Pancreas (tissue), 10 donors: ENCODE data around the gene OR2AG2. TPM values are rescaled to one million over a fixed set of nuclear protein-coding genes. Genes with fewer than 3 reads are reported as not detected.

Experiments used
- ATAC-seq, 4 donors: fragments of 200-7000 bp; cut with Tn5 transposase; one replicate each; pipeline versions ENCODE4 v1.8.0 to v1.9.1; 2020; ENCODE audit warnings: mild to moderate bottlenecking in 4 of 4, moderate library complexity in 4 of 4
- DNase-seq, 6 donors: peaks; one replicate each; pipeline ENCODE4 v3.0.0-alpha.2; 2020
- FAIRE-seq: peaks from 2 replicates; lab custom pipeline; 2012; peaks lifted over from hg19 to GRCh38; lab: Jason Lieb, UNC
- H3K27ac ChIP-seq, 4 donors: fragments of 200-600 bp; sonication (generic); 1 replicate in 3 of 4; 2 replicates in 1 of 4; pipeline versions ENCODE4 v1.5.0 to v1.8.0; 2020
- H3K27me3 ChIP-seq, 4 donors: fragments of 200-600 bp; one replicate each; pipeline ENCODE4 v1.8.0; 2021
- H3K36me3 ChIP-seq, 3 donors: fragments of 200-600 bp; sonication (generic) in 1 of 3; one replicate each; pipeline versions ENCODE4 v1.5.0 to v1.8.0; 2020 to 2021
- H3K4me1 ChIP-seq, 3 donors: fragments of 200-600 bp; one replicate each; pipeline ENCODE4 v1.8.0; 2021
- H3K4me3 ChIP-seq, 4 donors: fragments of 200-600 bp; sonication (generic) in 2 of 4; one replicate each; pipeline versions ENCODE4 v1.5.0 to v1.8.0; 2020 to 2021
- H3K9me3 ChIP-seq, 4 donors: fragments of 200-600 bp; one replicate each; pipeline ENCODE4 v1.8.0; 2021
- CTCF ChIP-seq, 4 donors: fragments of 200-600 bp; sonication (generic) in 3 of 4; IDR thresholded peaks; one replicate each; pipeline versions ENCODE4 v1.5.0 to v1.8.0; 2021; ENCODE audit warnings: antibody characterized with exemption in 4 of 4
- WGBS, 2 donors: extraction: QIAGEN DNeasy Blood & Tissue Kit; methylation state at CpG; one replicate each; pipeline ENCODE4 v1.1.7; 2013; 5-methylcytosine and 5-hydroxymethylcytosine counted together
- intact Hi-C, 3 donors: fragments of 100-400 bp; cut with DNase I; formaldehyde crosslinking; loops; one replicate each; pipeline versions ENCODE4 v1.11.1 to v1.14.2; 2022
- polyA plus RNA-seq, 2 donors: library from polyadenylated mRNA; stranded (reverse); fragments of 200-250 nt; gene quantifications; one replicate each; pipeline ENCODE4 v1.2.3, GENCODE V29; 2013
- total RNA-seq, 6 donors: library from RNA; stranded (reverse); fragmentation: NEBNext Ultra II Directional in 4 of 6; extraction: Animal tissue kit (Norgen Biotek cat#: 25700) in 4 of 6; gene quantifications; one replicate each; pipeline versions ENCODE4 v1.2.1 to v1.2.4, GENCODE V29; 2021 to 2023
- donor health status: healthy with polysubstance abuse.
- donor health status: DM: no; HTN: no; CAD: no; lungs with moderate emphysema.
- donor health status: DM: no; HTN: no; CAD: no.
- donor health status: control.
- donor health status: control.
- donor health status: Bipolar disorder and iron deficiency.
- donor health status: DM: yes; HTN: yes; CAD: no.
- donor health status: DM: no; HTN: no; CAD: no.
- donor health status: DM: no; HTN: no; CAD: no.
- donor health status: DM: yes; HTN: yes; CAD: no.

Gene OR2AG2
- total and polyA plus RNA-seq, 8 donors: 0.08 to 0.17 (median 0.12) TPM; not detected in 3

DNA sequence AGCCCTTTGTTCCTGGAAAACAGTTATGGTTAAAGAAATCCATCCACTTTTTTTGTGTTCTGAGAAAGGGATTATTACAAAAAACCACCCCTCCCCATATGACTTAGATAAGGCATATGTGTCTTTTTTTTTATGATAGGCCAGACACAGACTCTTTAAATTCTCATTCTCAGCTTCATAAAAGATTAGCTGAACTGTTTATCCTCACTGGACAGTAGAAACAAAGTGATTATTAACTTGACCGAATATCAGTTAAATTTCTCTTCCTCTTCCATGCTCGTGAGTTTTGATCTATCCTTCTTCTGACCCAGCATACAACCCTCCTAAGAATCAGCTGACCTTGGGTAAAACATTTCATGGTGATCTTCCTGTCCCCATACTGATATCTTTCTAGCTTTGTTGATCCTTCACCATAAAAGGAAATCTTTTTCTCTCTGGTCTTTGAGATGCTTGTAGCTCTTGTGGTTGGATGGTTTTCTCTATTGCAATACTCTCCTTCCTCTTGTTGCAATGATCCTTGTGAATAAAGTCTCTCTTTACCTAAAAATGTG lies 26.2 kb downstream of the OR2AG2 start:
- DNase-seq (no peak), ATAC-seq (no peak), FAIRE-seq (no peak)
- H3K4me3 ChIP-seq: peak overlapping the region in 1 of 4 donors; percentile 8
- H3K27ac ChIP-seq: peak overlapping the region in 2 of 4 donors; percentile 7 to 13
- no peaks in the 10 kb centered on the region for H3K27me3 ChIP-seq
- WGBS, 2 donors: 46 to 49% methylated on average over 2 of the region's 2 CpGs
- intact Hi-C loops: no loop called here
- H3K9me3 ChIP-seq: no peaks in the 10 kb centered on the region
- no peaks in the 10 kb centered on the region for H3K36me3 ChIP-seq
- TF ChIP-seq CTCF (IDR thresholded peaks at IDR 0.05): no peak
- H3K4me1 ChIP-seq: no peaks in the 10 kb centered on the region

DNA sequence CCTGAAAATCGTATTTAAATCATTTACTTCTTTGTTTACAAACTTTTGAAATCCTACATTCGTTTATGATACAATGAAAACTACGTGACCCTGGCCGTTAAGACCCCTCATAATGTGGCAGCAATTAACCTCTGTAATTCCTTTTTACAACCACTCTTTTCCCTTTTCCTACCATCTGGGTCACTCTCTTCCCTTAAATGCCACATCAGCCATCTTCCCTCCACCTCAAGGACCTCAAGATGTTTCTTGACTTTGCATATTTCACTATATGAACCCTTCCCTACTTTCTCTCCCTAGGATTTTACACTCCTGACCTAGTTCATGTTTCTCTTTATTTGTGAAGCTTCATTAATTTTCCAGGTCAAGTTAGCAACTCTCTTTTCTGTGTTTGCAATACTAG lies 26.8 kb downstream of the OR2AG2 start:
- Histone ChIP-seq H3K27ac (no peak overlapping the region), H3K4me3 (no peak overlapping the region), H3K4me1 (no peaks in the 10 kb centered on the region), H3K27me3 (no peaks in the 10 kb centered on the region), H3K9me3 (no peaks in the 10 kb centered on the region), H3K36me3 (no peaks in the 10 kb centered on the region)
- 66 to 67% methylated on average over 4 of the region's 4 CpGs for WGBS, 2 donors
- ATAC-seq: no peak
- intact Hi-C loops: no loop called here
- no peak for FAIRE-seq
- no peak for TF ChIP-seq CTCF (IDR thresholded peaks at IDR 0.05)
- DNase-seq: no peak

- Histone ChIP-seq H3K36me3 (no peaks in the 10 kb centered on the region), H3K4me3 (no peak overlapping the region)
Measured at GRCh38 chr11:6742260-6742659, 29.5 kb downstream of the OR2AG2 start.

DNA sequence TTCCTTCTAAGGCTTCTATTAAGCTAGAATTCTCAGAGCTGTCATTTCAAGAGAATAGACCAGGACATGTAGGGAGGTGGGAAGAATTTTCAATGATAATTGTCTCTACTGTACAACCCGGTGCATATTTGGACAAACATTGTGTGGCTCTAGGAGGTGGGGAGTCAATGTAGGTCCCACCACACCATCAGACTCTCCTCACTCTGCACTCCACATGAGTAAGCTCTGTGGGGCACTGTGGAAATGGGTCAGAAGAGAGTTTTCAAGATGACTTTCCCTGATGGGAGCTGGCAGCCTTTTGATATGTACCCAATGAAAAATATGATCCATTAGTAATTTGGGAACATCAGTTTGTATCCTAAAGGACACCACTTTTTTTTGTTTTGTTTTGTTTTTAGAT lies 33.2 kb downstream of the OR2AG2 start:
- H3K27ac ChIP-seq: no peak overlapping the region
- H3K9me3 ChIP-seq: no peaks in the 10 kb centered on the region
- FAIRE-seq (no peak), ATAC-seq (no peak), DNase-seq (no peak)
- H3K4me1 ChIP-seq: no peaks in the 10 kb centered on the region
- intact Hi-C loops: no loop called here
- TF ChIP-seq CTCF (IDR thresholded peaks at IDR 0.05): no peak
- no peak overlapping the region for H3K4me3 ChIP-seq
- 54 to 63% methylated on average over 1 of the region's 1 CpG for WGBS, 2 donors
- H3K27me3 ChIP-seq: no peaks in the 10 kb centered on the region
- H3K36me3 ChIP-seq: no peaks in the 10 kb centered on the region

More at GRCh38 chr11:6742260-6742659, 29.5 kb downstream of the OR2AG2 start:
- no peak for FAIRE-seq
- Histone ChIP-seq H3K4me1 (no peaks in the 10 kb centered on the region), H3K27ac (no peak overlapping the region), H3K9me3 (no peaks in the 10 kb centered on the region), H3K27me3 (no peaks in the 10 kb centered on the region)
- no peak for ATAC-seq
- no peak for TF ChIP-seq CTCF (IDR thresholded peaks at IDR 0.05)
- intact Hi-C loops: no loop called here
- 69 to 81% methylated on average over 7 of the region's 7 CpGs for WGBS, 2 donors
- DNase-seq: no peak

DNA sequence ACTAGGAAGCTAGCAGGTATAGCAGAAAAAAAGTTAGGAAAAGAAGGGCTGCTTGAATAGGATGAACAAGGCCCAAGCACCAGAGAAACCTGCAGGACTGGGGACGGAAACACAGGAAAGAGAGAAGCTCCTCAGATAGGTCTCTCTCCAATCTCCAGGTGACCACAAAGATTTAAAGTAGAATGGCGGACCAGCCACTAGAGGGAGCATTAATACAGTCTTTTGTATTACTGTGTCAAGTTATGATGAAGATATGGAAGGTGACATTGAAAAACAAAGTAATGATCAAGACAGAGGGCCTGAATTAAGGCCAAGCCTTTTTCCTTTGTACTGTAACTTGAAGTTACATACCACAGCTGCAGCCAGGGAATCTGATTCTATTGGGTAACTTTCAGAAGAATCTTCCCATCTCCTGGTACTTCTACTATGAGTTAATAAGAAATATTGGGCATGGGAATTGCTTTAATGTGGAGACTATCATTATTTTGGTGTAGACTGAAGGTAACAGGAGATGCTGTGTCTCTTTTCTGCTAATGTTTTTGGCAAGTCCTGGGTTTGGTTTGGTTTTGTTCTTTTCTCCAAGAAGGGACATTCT lies 33.8 kb downstream of the OR2AG2 start:
- ATAC-seq: peak; percentile 38 to 89 (median 82)
- Histone ChIP-seq H3K4me1 (no peaks in the 10 kb centered on the region), H3K9me3 (no peaks in the 10 kb centered on the region), H3K4me3 (no peak overlapping the region), H3K27me3 (no peaks in the 10 kb centered on the region), H3K36me3 (no peaks in the 10 kb centered on the region), H3K27ac (no peak overlapping the region)
- 6 to 7% methylated on average over 2 of the region's 2 CpGs for WGBS, 2 donors
- DNase-seq: peak in 3 of 6 donors; percentile 10 to 51 (median 28)
- intact Hi-C loops: no loop called here
- no peak for FAIRE-seq
- TF ChIP-seq CTCF (IDR thresholded peaks at IDR 0.05): peak; percentile 37 to 59 (median 48)
